IPS-11a (cell line): ENCODE measurements around the gene EMC9.

Source experiments
- H3K4me3 ChIP-seq: one replicate; pipeline ENCODE4 v1.5.1; 2013; ENCODE audit warnings: low read depth, low read length, control low read depth

Gene EMC9

DNA sequence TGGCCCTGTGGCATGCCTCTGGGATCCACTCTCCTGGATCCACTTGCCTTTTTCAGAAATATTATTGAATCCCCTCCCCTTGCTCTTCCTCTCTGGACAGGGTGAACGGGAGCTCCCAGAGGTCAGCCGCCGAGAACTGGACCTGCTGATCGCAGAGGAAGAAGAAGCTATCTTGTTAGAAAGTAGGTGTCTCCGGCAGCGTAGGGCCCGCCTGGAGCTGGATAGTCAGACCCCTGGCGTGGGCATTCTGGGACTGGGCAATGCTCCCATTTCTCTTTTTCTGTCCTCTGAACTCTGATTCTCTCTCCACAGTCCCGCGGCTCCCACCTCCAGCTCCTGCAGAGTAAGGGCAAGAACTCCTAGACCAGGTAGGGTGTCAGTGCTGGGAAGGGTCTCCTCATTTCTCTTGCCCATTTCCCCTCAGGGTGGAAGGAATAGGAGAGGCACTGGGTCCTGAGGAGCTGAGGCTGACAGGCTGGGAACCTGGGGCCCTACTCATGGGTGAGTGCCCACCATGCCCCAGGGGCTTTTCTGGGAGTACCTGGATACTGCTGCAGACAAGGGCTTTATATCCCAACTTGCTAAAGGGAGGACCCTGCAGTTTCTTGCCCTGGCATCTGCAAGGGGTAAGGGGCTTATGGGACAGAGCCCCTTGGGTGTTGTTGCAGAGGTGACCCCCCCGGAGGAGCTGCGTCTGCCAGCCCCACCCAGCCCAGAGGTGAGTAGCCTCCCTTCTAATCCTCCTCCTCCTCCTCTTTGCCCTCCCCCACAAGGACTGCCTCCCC lies 35.8 kb upstream of the EMC9 start:
- H3K4me3 ChIP-seq, result no peak overlapping the region

DNA sequence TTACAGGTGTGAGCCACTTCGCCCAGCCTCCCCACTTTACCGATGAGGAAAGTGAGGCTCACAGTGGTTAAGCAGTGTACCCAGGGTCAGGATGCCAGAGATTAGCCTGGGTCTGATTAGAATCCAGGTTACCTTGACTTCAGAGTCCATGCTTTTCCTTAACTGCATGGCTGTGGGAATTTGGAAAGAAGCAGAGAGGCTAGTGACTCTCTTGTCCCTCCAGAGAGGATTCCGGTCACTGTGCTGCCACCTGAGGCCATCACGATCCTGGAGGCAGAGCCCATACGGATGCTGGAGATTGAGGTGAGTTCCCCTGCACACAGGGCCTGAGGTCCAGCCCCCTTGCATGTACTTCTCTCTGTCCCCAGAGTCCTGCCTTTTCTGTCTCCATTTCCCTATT lies 35.2 kb upstream of the EMC9 start:
- H3K4me3 ChIP-seq, result no peak overlapping the region

DNA sequence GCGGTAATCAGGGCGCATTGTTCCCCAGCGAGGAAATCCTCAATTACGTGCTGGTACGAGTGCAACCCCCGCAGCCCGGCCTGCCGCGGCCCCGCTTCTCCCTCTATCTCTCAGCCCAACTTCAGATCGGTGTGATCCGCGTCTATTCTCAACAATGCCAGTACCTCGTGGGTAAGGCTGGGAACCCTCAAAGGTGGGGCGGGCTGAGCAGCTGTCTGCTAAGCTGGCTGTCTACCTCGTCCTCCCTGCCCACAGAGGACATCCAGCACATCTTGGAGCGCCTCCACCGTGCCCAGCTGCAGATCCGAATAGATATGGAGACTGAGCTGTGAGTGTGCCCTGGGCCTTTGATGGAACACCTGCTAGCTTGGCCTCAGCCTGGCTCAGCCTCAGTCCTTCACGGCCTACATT lies 31.5 kb upstream of the EMC9 start:
- H3K4me3 ChIP-seq, result no peak overlapping the region

DNA sequence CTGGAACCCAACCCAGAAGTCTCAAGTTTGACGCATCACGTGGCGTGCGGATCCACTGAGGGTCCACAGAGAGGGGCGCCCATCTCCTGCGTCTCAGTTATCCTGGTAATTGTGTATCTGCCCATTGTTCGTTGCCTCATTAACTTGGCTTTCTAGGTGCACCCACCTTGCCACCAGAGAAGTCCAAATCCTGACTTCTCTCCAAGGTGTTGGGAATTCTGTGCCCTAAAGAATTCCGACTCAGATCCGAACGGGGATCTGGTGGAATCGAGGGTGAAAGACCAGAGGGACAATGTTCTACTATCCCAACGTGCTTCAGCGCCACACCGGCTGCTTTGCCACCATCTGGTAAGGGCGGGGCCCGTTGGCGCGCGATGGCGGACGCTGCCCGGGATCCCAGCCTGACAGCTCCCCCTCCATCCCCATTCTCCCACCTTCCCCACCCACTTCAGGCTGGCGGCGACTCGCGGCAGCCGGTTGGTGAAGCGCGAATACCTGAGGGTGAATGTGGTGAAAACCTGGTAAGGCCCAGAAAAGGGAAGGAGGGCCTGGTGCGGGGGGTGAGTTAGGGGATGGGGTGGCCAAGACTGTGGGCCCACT lies 31.0 kb upstream of the EMC9 start:
- peak overlapping the region; percentile 49 for H3K4me3 ChIP-seq

DNA sequence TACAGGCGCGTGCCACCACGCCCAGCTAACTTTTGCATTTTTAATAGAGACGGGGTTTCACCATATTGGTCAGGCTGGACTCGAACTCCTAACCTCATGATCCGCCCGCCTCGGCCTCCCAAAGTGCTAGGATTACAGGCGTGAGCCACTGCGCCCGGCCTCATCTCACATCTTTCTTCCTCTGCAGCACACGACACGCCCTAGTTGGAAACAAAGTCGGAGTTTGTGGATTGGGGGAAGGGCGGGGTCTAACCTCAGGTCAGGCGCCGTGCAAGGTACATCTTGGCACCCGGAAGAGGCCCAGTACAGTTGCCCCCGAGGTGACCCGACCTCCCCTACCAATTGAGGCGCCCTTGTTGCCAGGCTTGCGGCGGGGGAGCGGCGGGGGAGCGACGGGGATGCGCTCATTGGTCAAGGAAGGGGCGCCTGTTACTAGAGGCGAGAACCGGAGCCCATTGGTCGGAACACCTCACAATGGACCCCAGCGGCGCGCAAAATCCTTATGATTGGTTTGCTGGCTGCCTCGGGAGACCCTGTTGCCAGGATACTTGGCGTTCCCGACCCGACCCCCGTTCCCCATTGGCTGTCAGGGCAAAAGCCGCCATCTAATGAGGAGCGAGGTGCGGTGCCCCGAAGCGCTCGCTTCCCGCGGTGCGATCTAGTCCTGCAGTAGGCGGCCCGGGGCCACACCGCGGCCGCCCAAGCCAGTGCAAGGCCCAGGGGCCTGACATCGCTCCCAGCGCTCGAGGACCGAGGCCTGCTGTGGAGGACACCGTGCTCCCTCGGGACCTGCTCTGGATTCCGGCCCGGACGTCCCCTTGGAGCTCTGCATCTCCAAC lies 30.2 kb upstream of the EMC9 start, which contains the start of gene REC8:
Gene REC8 (plus strand): TSS at position 659 of the 839 bp plus-strand sequence. CDS start 473 bp downstream, outside the sequence.
- H3K4me3 ChIP-seq, result peak within 1 kb of the TSS; percentile 49

DNA sequence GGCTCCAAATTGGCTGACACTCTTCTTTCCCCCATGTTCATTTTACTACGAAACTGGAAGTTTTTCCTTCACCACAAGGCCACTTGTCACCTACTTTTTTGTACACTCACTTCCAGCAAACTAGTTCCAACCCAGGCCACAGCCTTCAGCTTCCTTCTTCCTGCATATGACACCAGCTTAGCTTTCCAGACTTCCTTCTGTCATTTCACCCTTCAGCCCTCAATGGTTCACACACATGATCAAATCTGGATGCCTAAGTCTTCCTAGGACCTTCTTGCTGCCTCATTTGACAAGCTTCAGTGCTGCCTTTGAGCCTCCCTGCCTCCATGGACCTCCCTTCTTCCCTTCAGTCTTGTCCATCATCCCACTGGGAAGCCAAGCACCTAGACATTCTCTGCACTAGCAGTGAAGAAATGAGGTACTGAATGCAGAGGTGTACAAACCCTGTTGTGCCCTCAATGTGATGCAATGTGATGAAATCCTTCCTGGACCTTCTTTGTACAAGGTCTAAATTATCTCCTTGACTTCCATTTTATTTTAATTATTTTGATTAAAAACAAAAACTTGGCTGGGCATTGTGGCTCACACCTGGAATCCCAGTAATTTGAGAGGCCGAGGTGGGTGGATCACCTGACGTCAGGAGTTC lies 26.2 kb upstream of the EMC9 start:
- no peak overlapping the region for H3K4me3 ChIP-seq

DNA sequence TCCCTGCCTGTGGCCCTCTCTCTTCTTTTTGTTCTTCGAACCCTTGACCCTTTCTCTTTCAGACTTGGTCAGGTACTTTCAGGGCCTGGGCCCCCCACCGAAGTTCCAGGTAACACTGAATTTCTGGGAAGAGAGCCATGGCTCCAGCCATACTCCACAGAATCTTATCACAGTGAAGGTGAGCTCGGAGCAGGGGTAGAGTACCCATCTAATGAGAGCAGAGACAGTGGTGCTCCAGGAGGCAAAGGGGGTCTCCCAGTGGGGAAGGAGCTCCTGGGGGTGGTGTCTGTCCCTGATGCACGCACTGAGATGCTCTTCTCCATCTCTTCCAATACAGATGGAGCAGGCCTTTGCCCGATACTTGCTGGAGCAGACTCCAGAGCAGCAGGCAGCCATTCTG lies 24.4 kb upstream of the EMC9 start:
- no peak overlapping the region for H3K4me3 ChIP-seq

DNA sequence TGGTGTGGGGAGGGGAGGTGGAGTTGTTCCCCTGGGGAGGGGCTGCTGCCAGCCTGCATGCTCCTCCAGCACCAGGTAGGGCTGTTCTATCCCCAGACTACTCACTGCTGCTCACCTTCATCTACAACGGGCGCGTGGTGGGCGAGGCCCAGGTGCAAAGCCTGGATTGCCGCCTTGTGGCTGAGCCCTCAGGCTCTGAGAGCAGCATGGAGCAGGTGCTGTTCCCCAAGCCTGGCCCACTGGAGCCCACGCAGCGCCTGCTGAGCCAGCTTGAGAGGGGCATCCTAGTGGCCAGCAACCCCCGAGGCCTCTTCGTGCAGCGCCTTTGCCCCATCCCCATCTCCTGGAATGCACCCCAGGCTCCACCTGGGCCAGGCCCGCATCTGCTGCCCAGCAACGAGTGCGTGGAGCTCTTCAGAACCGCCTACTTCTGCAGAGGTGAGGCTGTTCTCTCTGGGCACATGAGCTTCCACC lies 23.2 kb upstream of the EMC9 start:
- H3K4me3 ChIP-seq, result no peak overlapping the region

DNA sequence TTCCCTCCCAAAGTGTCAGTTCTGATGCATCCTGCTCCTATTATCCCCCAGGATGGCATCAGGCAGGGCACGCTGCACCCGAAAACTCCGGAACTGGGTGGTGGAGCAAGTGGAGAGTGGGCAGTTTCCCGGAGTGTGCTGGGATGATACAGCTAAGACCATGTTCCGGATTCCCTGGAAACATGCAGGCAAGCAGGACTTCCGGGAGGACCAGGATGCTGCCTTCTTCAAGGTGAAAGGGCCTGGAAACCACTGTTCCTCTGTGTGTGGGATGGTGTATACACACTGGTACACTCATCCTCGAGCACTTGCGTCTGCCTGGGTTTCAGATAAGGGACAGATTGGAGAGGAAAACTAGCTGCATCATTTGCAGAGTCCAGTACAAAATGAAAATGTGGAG lies 20.7 kb upstream of the EMC9 start:
- no peak overlapping the region for H3K4me3 ChIP-seq

DNA sequence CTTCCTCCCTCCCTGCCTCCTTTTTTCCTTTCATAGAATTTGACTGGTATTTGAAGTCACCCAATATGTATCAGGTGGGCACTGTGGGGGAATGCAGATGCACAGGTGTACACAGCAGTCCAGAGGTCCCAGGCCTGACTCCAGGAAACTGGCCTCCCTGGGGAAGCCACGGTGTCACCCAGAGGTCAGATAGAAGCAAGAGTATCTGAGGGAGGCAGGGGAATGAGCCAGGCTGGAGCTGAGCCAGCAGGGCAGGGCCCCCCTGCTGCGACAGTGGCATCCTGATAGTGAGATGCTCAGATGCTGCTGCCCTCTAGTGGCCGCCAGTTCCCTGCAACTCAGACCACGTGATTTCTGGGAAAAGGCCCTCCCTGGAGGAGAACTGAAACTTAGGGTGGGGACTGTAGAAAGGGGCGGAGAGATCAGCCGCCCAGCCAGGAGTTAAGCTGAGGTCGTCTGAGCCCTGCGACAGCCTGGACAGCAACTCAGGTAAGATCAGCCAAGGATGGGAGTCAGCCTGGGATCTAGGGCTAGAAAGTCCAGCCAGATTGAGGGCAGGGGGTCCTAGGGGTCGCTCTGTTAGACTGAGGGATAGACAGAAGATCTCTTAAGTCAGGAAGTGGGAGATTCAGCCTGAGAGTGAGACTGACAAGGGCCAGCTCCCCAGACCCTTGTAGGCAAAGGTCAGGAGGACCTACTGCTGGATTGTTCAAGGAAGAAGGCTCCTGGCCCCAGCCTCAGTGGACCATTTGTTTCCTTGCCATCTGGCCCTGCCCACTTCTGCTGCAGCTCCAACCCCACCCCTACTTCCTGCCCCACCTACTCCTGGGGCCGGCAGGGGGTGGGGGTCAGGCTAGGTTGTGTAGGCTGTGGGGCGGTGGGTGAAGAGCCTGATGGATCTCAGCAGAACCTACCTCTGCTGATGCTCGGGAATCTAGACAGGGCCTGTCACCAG lies 19.7 kb upstream of the EMC9 start, which contains the start of gene IRF9:
Gene IRF9 (plus strand): TSS at position 416 of the 955 bp plus-strand sequence. CDS start 880 bp downstream, outside the sequence.
- H3K4me3 ChIP-seq, result peak within 1 kb of the TSS; percentile 34

DNA sequence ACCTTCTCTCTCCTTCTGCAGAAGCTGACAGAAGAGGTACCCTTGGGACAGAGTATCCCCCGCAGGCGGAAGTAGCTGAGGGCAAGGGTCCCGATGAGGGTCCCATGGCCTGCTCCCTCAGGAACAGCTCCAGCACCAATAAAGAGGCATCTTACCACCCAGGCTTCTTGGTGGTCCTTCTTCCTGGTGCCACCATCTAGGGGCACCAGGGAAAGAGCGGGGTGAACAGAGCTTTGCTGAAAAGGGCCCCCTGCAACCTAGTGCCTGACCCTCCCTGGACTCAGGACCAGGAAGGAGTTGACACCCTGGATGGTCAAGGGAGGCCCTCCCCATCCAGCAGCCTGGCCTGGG lies 19.1 kb upstream of the EMC9 start:
- H3K4me3 ChIP-seq, result no peak overlapping the region

DNA sequence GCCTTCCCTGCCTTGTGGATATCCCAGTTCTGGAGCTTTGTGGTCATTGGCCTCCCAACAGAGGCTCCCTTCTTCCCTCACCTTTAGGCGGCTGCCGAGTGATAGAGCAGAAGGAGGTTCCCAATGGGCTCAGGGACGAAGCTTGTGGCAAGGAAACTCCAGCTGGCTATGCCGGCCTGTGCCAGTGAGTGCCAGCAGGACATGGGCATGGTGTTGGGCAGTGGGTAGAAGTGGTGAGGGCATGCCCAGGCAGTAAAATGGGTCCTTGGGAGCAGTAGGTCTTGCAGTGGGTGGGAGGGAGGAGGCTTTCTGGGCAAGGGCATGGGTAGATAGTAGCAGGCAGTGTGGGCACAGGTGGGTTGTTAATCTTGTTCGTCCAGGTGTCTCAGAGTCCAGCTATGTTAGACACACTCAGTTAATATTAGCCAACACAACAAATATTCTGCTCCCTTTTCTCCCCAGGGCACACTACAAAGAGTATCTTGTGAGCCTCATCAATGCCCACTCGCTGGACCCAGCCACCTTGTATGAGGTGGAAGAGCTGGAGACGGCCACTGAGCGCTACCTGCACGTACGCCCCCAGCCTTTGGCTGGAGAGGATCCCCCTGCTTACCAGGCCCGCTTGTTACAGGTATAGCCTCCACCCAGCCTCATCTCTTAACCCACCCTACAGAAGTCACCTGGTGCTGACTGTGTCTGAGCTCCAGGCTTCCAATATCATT lies 18.5 kb upstream of the EMC9 start:
- no peak overlapping the region for H3K4me3 ChIP-seq

DNA sequence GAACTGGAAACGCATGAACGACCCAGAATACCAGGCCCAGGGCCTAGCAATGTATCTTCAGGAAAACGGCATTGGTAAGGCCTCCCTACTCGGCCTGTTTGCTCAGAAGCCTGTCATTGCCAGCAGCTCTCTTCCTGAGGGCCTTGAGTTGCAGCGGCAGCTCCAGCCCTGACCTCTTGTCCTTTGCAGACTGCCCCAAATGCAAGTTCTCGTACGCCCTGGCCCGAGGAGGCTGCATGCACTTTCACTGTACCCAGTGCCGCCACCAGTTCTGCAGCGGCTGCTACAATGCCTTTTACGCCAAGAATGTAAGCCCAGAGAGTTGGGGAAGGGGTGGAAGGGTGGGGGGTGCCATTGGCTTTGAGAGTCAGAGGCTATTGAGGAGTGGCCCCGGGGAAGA lies 15.9 kb upstream of the EMC9 start:
- H3K4me3 ChIP-seq, result no peak overlapping the region

DNA sequence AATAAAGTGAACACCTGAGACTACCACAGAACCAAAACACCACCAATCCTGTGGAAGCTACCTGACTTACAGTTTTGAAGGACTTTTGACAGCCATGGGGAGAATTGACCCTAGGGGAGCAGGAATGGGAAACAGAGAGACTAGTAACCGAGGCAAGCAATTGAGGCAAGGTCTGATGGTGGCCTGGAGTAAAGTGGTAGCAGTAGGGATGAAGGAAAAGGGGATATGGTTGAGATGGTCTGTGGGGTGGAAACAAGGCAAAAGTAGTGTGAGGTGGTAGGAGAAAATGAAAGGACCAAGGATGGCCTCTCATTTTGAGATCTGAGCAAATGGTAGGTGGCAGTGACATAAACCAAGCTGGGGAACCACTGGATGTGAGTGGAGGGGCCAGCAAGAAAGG lies 15.4 kb upstream of the EMC9 start:
- H3K4me3 ChIP-seq, result no peak overlapping the region

DNA sequence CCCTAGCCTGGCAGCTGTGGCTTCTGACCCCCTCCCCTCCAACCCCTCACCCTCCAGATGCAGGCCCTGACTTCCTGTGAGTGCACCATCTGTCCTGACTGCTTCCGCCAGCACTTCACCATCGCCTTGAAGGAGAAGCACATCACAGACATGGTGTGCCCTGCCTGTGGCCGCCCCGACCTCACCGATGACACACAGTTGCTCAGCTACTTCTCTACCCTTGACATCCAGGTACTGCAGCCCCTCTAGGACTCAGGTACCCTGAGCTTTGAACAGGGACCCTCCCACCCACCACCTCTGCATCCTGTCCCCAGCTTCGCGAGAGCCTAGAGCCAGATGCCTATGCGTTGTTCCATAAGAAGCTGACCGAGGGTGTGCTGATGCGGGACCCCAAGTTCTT lies 13.7 kb upstream of the EMC9 start:
- no peak overlapping the region for H3K4me3 ChIP-seq

DNA sequence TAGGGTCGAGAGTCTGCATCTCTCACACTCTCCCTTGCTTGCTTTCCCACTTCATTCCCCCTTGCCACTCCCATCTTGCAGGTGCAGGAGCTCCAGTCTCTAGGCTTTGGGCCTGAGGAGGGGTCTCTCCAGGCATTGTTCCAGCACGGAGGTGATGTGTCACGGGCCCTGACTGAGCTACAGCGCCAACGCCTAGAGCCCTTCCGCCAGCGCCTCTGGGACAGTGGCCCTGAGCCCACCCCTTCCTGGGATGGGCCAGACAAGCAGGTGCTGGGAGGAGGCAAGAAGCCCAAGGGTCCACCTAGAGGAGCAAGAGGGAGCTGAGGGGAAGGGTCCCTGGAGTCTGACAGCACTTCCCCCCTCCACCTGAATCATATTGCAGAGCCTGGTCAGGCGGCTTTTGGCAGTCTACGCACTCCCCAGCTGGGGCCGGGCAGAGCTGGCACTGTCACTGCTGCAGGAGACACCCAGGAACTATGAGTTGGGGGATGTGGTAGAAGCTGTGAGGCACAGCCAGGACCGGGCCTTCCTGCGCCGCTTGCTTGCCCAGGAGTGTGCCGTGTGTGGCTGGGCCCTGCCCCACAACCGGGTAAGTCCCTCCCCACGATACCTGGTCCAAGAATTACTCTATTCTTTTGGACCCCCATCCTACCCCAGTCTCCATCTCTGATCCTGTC lies 10.2 kb upstream of the EMC9 start:
- no peak overlapping the region for H3K4me3 ChIP-seq

DNA sequence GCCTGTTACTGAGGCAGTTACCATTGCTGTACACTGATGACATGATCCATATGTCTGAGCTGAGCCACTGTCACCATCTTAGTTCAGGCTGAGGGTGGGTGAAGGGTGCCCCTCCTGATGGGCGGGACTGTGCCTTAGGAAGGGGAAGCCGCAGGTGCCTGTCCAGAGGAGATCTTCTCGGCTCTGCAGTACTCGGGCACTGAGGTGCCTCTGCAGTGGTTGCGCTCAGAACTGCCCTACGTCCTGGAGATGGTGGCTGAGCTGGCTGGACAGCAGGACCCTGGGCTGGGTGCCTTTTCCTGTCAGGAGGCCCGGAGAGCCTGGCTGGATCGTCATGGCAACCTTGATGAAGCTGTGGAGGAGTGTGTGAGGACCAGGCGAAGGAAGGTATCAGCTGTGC lies 9.6 kb upstream of the EMC9 start:
- H3K4me3 ChIP-seq, result no peak overlapping the region

DNA sequence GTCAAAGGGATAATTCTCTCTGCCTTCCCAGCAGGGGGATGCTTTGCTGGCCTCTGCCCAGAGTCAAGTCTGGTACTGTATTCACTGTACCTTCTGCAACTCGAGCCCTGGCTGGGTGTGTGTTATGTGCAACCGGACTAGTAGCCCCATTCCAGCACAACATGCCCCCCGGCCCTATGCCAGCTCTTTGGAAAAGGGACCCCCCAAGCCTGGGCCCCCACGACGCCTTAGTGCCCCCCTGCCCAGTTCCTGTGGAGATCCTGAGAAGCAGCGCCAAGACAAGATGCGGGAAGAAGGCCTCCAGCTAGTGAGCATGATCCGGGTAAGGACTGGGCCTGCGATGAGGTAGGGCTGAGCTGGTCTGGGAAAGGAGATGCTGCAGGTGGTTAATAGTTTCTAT lies 9.2 kb upstream of the EMC9 start:
- H3K4me3 ChIP-seq, result no peak overlapping the region

DNA sequence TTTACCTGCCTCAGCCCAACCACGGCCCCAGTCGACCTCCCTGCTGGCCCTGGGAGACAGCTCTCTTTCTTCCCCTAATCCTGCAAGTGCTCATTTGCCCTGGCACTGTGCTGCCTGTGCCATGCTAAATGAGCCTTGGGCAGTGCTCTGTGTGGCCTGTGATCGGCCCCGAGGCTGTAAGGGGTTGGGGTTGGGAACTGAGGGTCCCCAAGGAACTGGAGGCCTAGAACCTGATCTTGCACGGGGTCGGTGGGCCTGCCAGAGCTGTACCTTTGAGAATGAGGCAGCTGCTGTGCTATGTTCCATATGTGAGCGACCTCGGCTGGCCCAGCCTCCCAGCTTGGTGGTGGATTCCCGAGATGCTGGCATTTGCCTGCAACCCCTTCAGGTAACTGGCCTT lies 8.7 kb upstream of the EMC9 start:
- no peak overlapping the region for H3K4me3 ChIP-seq
